HL-60/S4 treated with phorbol 12-myristate 13-acetate at 8.2 ng/mL for 4 days and 3 days (cell line): ENCODE results near the gene MBNL1.
"Not testable (repeated sequence)": the region's sequence is repeated elsewhere in the genome, so short reads cannot be mapped to it uniquely, and the experiment has no call there.

Source experiments
- in situ Hi-C: fragments of 300-500 bp; cut with MboI; formaldehyde crosslinking; loops from 2 replicates; pipeline ENCODE4 v1.15.0; 2022; ENCODE audit warnings: low sequenced_read_pairs

MBNL1 gene

DNA sequence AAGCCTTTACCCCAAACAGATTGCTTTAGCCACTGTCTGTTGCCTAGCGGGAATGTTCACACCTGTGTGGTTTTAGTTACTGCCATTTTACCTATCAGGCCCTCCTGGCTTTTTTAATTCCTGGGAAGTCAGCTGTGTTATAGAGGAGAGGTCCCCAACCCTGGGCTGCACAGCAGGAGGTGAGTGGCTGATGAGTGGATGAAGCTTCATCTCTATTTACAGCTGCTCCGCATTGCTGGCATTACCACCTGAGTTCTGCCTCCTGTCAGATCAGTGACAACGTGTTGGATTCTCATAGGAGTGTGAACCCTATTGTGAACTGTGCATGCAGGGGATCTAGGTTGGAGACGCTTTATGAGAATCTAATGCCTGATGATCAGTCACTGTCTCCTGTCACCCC, 127.0 kb downstream of the MBNL1 start:
- in situ Hi-C loops = no loop called here

DNA sequence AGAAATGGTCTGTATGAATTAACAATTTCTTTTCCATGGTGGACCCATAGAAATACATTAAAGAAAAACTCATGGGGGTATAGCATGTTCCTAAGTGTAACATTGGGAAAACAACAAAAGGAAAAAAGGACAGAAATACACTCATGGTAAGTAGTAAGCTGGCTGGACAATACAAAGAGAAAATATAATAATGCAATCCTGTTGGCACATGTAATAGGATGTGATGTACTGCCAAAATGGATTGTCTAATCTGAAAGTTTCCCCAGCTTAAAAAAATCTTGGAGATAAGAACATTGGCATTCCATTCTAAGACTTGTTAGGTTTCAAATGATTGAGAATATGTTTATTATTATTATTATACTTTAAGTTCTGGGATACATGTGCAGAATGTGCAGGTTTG, 128.1 kb downstream of the MBNL1 start:
- in situ Hi-C loops = no loop called here

DNA sequence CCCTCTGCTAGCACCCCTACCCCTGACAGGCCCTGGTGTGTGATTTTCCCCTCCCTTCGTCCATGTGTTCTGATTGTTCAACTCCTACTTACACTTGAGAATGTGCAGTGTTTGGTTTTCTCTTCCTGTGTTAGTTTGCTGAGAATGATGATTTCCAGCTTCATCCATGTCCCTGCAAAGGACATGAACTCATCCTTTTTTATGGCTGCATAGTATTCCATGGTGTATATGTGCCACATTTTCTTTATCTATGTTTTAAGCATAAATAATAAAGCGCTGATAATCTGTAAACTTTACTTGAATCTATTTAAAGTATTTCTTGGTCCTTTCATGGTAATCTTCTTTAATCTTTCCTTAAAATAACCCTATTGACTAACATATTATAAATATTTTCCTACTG, 128.6 kb downstream of the MBNL1 start:
- in situ Hi-C loops = not testable (repeated sequence)

DNA sequence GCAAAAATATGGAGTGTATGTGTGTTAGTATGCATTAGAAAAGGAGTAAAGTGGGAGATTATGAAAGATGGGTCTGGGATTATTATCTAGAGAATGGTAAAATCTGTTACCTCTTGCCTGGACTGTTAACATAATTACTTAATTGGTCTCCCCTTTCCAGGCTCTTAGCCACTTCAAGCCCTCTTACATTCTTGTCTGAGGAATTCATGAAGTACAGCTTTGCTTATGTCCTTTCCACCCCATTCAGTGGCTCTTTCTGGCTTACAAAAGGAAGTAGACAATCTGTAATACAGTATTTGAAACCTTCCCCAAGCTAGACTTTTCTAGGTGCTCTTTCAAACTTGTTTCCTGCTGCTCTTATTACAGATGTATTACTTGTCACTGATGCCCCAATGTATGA, 129.8 kb downstream of the MBNL1 start:
- in situ Hi-C loops = no loop called here

DNA sequence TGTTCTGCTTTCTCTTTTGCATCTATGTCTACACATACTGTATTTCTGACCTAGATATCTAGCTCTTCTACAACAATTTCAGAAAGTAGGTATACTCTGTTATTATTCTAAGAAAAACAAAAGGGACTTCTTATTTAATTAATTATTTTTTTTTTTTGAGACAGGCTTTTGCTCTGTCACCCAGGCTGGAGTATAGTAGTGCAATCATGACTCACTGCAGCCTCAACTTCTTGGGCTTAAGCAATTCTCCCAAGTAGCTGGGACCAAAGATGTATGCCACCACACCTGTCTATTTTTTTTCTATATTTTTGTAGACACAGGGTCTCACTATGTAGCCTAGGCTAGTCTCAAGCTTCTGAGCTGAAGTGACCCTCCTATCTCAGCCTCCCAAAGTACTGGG, 130.6 kb downstream of the MBNL1 start:
- in situ Hi-C loops = no loop called here

DNA sequence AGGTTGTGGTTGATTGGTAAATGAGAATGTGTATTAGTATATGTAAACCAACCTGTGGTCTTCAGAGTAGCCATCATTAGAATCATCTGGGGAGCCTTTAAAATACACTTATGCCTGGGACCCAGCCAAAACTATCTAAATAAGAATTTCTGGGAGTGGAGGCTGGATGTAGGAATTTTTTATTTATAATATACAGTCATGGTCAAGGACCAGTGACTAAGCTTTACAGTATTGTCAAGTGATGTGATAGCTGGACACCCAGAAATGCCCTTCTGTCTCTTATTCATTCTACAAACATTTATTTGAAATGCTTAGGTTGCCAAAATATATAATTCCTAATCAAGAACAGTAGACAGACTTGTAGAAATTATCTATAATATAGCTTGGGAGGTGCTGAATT, 132.2 kb downstream of the MBNL1 start:
- in situ Hi-C loops = no loop called here

DNA sequence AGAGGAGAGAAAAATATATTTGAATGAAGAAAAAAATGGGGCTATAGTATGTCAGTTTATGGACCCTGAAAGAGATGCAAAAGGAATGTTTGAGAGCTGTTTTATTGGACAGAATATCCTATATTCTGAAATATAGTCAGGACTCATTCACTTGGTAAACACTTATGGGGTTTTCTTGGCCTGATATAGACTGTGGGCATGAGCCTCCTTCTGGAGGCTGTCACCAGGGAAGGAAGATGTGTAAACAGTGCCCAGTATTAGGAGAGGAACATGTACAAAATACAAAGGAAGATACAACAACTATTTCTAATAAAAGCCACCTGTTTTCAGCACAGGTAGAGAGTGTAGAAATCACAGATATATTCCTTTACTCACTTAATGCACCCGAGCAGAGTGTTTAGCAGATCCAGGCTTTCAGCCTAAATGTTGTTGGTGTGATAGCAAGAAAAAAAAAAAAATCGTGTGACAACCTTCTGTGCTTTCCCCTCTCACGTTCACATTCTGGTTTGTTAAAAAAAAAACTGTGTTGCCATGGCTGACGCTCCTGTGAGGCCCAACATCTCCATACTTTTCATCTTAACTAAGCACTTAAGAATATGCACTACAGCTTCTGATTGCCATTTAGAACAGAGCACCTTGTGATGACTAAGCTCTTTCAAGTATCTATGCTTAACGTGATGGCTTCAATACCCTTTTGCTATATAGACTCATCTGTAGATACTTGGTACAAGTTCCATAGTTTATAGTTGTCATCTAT, 134.1 kb downstream of the MBNL1 start:
- in situ Hi-C loops = no loop called here

DNA sequence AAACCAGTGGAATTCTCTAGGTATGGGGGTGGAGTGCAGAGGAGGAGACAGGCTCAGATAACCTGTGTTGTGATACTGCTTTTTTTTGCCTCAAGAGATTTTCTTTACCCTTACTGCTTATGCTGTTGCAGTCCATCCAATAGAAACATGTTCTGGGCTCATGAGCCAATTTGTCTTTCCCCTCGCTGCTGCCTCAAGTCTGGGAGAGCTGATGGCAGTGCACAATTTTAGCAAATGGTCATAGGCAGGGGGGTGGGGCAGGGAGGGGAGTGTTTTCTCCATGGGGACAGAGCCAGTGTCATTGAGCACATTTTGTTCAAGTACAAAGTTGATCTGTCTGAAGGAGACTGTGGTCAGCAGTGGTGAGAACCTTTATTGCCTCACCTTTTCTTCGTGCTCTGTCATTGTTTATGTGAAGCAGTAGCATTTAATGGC, 134.9 kb downstream of the MBNL1 start:
- in situ Hi-C loops = no loop called here

DNA sequence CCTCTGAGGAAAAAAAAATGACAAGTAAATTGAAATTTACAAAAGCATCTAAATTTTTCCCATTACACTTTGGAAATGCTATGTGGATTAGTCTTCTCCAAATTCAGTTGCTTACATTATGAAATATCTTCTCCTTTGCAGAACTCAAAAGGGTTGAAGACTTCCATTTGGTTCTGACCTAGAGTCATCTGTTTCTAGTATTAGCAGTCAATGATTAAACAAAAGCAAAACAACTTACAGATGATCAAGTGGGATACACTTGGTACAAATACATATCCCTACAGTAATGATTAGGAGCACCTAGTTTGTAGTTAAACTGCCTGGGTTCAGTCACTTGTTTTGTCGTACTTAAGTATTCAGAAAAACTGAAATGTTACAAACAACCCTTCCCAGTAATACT, 136.2 kb downstream of the MBNL1 start:
- in situ Hi-C loops = no loop called here

DNA sequence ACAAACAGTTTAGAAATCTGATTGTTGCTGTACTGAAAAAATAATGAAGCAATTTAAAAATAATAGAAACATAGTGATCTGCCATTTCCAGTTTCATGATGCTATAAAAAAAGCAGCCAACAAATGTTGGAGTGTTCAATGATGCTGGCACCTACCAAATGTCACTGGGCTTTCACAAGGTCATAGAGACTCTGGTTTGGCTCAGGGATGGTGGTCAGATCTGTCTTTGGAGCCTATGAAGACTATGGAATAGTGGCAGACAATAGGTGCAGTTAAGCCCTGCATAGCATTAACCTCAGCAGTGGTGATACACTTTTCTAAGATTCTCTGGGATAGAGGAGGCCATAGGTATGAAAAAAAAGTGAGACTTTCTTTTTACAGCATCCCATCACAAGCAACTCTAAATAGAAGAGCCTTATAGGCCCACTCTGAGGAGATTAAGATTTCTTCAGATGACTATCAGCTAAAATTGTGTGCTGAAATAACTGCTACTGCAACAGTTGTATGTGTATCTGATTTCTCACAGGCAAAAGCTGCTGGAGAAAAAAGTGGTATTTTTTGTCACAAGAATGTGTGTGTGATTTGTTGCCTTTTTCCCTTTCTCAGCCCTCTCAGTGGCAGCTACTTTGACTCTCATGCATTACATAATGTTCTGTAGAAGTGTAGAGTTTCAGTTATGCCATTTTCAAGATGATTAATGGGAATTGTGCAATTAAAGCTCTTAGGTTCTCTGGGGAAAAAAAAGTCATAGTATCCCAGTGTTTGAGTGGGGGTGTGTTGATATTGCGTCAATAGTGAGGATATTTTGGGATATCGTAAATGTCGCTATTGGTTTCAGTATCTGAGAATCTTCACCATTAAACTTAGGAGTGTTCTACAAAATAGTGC, 137.4 kb downstream of the MBNL1 start:
- in situ Hi-C loops = no loop called here

DNA sequence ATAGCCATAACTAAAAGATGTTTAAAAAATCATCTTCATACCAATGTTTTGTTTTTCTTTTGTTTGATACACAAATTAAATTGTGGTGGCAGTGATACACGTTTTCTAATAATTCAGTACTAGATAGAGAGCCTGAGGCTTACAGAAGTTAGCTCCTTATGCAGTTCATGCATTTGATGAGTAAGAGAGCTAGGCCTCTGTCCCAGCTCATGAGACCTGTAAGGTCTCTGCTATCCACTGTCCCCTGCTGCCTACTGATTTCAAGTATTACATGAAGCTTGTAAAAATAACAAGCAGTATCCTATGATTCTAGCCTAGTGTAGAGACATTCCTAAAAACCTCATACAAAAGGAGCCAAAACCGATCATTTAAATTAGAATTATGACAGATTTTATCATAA, 144.5 kb downstream of the MBNL1 start:
- in situ Hi-C loops = no loop called here

DNA sequence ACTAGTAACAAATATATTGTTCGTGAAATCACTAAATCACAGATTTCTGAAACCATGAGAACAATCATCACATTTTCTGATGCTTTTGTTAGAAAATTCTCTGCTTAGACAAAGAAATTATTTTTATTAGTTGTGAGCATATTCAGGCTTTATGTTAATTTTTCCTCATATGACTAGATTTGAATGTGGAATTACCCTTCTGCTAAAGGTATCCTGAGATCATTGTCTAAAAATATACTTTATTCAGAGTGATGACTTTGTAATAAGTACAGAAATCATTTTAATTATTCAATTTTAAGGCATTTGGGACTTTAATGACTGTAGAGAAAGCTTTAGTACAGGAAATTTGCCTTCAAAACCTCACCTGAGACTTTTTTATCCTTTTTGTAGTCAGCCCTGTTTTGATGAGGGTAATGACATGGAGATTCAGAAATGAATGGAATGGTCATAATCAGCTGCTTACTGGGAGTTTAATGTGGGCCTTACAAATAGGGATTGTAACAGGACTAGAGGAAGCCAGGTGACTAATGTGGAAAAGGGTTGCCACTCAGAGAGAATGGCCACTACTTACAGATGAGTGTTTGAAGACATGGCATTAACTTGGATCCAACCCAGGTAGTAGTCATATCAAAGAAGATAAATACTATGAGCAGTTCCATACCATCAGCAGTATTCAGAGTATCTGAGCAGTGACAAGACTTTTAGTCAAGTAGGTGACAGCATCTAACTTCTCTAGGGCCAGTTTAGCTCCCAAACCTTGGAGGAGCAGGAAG, 148.3 kb downstream of the MBNL1 start:
- in situ Hi-C loops = no loop called here

DNA sequence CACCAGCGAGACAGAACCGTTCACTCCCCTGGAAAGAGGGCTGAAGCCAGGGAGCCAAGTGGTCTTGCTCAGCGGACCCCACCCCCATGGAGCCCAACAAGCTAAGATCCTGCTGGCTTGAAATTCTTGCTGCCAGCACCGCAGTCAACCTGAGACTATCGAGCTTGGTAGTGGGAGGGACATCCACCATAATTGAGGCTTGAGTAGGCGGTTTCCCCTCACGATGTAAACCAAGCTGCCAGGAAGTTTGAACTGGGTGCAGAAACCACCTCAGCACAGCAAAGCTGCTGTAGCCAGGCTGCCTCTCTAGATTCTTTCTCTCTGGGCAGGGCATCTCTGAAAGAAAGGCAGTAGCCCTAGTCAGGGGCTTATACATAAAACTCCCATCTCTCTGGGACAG, 151.0 kb downstream of the MBNL1 start:
- in situ Hi-C loops = no loop called here

DNA sequence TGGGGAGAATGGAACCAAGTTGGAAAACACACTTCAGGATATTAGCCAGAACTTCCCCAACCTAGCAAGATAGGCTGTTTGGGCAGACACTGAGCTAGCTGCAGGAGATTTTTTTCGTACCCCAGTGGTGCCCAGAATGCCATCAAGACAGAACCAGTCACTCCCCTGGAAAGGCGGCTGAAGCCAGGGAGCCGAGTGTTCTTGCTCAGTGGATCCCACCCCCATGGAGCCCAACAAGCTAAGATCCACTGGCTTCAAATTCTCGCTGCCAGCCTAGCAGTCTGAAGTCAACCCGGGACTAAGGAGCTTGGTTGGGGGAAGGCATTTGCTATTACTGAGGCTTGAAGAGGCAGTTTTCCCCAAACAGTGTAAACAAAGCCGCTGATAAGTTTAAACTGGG, 152.4 kb downstream of the MBNL1 start:
- in situ Hi-C loops = no loop called here

DNA sequence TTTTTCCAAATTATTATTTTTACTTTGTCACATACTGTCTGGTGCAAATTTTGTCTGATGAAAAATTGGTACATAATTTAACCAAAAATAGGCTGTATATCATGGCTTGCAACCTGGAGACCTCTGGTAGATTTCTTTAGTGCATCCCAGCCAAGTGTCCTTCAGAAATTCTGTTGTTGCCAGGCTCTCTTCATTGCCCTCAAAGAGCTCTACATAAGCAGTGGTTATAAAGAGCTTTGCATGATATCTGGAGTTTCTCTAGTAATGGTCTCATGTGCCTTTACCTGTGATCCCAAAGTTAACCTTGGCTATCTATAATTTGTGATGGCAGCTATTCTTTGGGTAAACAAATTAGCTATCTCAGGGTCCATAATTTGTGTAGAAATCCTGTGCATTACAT, 157.7 kb downstream of the MBNL1 start:
- in situ Hi-C loops = no loop called here

DNA sequence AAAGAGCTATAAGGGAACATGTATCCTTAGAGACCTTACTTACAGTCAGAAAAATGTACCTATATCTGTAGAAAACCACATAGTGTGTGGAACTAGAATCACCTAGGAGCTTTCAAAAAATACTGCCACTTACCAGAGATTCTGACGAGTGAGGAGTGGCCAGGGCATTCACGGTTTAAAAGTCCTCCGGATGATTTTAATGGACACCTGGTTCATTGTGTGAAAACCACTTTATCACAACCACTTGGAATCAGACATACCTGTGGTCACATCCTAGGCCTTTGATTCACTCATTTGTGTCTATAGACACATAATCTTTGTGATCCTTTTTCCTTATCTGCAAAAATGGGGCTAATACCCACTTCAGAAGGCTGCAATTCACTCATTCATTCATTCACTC, 159.8 kb downstream of the MBNL1 start:
- in situ Hi-C loops = no loop called here

DNA sequence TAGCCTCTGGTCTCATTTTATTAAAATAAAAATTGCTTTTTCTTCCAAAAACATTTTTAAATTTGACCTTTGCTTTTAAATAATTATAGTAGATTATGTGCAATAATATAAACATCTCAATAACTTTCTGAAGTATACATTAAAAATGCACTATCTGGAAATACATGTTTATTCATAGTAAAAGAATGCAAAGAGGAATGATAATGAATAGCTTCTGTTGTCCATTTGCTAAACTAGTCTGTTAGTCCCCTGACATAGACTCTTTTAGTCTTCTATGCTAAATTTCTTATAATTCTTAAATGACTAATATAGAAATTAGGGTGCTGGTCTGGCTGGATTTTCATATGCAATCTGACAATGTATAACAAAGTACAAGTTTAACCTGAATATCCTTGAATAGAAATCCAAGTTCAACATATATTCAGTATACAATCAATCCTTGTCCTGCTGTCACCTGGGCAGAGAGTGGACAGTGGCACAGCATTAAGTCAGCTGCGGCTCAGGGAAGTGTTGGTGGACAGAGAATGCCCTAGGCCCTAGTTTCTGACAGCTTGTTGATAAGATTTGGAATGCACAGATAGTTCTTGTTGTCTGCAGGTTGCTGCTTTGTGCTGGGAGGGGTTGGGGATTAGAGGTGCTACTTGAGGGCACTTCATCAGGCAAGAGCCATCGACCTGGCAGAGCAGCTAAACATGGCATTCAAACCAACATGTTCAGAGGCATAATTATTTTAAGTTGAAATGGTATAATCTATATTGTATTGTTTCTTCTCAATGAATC, 161.7 kb downstream of the MBNL1 start:
- in situ Hi-C loops = no loop called here

DNA sequence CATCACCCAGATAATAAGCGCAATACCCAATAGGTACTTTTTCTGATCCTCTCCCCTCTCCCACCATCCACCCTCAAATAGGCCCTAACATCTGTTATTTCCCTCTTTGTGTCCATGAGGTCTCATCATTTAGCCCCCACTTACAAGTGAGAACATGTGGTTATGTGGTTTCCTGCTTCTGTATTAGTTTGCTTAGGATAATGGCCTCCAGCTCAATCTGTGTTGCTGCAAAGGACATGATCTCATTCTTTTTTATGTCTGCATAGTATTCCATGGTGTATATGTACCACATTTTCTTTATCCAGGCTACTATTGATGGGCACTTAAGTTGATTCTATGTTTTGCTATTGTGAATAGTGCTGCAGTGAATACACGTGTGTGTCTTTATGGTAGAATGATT, 165.4 kb downstream of the MBNL1 start:
- in situ Hi-C loops = no loop called here

DNA sequence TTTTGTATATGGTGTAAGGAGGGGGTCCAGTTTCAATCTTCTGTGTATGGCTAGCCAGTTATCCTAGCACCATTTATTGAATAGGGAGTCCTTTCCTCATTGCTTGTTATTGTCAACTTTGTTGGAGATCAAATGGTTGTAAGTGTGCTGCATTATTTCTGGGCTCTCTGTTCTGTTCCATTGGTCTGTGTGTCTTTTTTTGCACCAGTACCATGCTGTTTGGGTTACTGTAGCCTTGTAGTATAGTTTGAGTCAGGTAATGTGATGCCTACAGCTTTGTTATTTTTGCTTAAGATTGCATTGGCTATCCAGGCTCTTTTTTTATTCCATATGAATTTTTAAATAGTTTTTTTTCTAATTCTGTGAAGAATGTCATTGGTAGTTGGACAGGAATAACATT, 166.5 kb downstream of the MBNL1 start:
- in situ Hi-C loops = not testable (repeated sequence)

DNA sequence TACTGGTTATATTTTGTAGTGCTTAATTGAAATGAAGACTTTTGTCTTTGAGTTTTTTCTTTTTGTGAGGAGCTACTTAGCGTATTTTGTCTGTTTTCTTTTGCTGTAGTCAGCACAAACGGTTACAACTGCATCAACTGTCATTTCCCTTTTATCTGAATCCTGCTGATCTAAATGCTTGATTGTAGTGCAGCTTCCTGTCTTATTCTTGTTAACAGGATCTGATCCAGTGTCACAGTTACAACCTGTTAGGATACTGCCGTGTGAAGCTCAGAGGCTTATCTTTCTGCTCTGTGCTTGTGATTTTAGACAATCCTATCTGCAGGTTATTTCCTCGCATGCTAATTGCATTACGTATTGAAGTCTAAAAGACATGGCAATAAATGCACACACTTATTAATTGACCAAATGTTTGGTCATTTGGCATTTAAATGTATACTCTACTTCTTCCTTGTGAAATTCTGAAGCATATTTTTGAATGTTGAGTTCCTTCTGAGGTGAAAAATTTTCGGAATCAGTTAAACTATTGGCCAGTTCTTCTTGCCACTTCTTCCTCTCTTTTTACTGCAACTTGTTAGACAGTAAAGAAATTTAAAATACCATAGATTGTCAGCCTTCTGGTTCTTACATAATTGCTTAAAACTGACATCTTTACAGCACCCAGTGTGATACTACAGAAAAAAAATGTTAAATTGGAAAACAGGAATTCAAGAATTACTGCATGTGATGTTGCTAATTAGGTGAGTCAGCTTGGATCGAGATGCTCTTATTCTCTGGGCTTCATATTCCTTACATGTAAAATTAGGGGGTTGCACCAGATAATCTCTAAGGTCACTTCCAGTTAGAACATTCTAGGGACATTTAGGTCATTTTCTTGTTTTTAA, 168.2 kb downstream of the MBNL1 start:
- in situ Hi-C loops = no loop called here
